Measurements from ENCODE around the gene MMP19.
A peak's percentile ranks its signal among the peaks of the same experiment; 100 is the strongest.

MMP19 gene

GRCh38 chr12:55822228-55822627, 20.5 kb downstream of the MMP19 start:
- Histone ChIP-seq H3K36me3 (replicated peaks; ENCODE audit: low read depth, low read length) (peaks cover 51% of the 10 kb centered on the region), H3K9ac (ENCODE audit: low read length) (no peak overlapping the region), H2AFZ (ENCODE audit: low read depth, low read length) (no peak overlapping the region), H3K4me3 (ENCODE audit: low read length) (no peak overlapping the region), H3K9me3 (ENCODE audit: insufficient read depth, low read length) (no peaks in the 10 kb centered on the region), H3K4me2 (ENCODE audit: low read length) (no peak overlapping the region), H3K4me1 (ENCODE audit: low read length) (peaks cover 9% of the 10 kb centered on the region), H3K27ac (ENCODE audit: low read length) (no peak overlapping the region), H3K27me3 (ENCODE audit: low read depth, low read length) (no peaks in the 10 kb centered on the region), H4K20me1 (ENCODE audit: insufficient read depth, low read length) (no peaks in the 10 kb centered on the region; the same call in 1 of the 2 replicates), H3K79me2 (ENCODE audit: low read length) (peaks cover 44% of the 10 kb centered on the region)
- peak; percentile 37 for TF ChIP-seq CTCF (IDR thresholded peaks at IDR 0.05; ENCODE audit: low read depth, low read length)
- TF ChIP-seq EZH2phosphoT487 (IDR thresholded peaks at IDR 0.05; ENCODE audit: low read depth): no peak

- no peak overlapping the region for H3K4me3 ChIP-seq (ENCODE audit: low read length)
- peaks cover 16% of the 10 kb centered on the region for H3K4me1 ChIP-seq (ENCODE audit: low read length)
- TF ChIP-seq EZH2phosphoT487 (IDR thresholded peaks at IDR 0.05; ENCODE audit: low read depth): no peak
- peak; percentile 17 for TF ChIP-seq CTCF (IDR thresholded peaks at IDR 0.05; ENCODE audit: low read depth, low read length)
- no peak overlapping the region for H3K9ac ChIP-seq (ENCODE audit: low read length)
- no peak overlapping the region for H2AFZ ChIP-seq (ENCODE audit: low read depth, low read length)
- no peaks in the 10 kb centered on the region for H3K27me3 ChIP-seq (ENCODE audit: low read depth, low read length)
- H3K79me2 ChIP-seq (ENCODE audit: low read length): peaks cover 45% of the 10 kb centered on the region
- no peak overlapping the region for H3K27ac ChIP-seq (ENCODE audit: low read length)
- H3K36me3 ChIP-seq (replicated peaks; ENCODE audit: low read depth, low read length): peaks cover 46% of the 10 kb centered on the region
- no peak overlapping the region for H3K4me2 ChIP-seq (ENCODE audit: low read length)
- no peaks in the 10 kb centered on the region for H3K9me3 ChIP-seq (ENCODE audit: insufficient read depth, low read length)
- no peaks in the 10 kb centered on the region; the same call in 1 of the 2 replicates for H4K20me1 ChIP-seq (ENCODE audit: insufficient read depth, low read length)
Measured at GRCh38 chr12:55820679-55821078, 22.1 kb downstream of the MMP19 start.

GRCh38 chr12:55818886-55819285, 23.9 kb downstream of the MMP19 start:
- H3K4me1 ChIP-seq (ENCODE audit: low read length): peaks cover 17% of the 10 kb centered on the region
- H3K4me2 ChIP-seq (ENCODE audit: low read length): peak overlapping the region; percentile 99
- H3K27me3 ChIP-seq (ENCODE audit: low read depth, low read length): no peaks in the 10 kb centered on the region
- peaks cover 50% of the 10 kb centered on the region for H3K36me3 ChIP-seq (replicated peaks; ENCODE audit: low read depth, low read length)
- peak overlapping the region; percentile 99 for H3K4me3 ChIP-seq (ENCODE audit: low read length)
- TF ChIP-seq CTCF (IDR thresholded peaks at IDR 0.05; ENCODE audit: low read depth, low read length) (no peak), EZH2phosphoT487 (IDR thresholded peaks at IDR 0.05; ENCODE audit: low read depth) (no peak)
- peak overlapping the region; percentile 91 for H3K9ac ChIP-seq (ENCODE audit: low read length)
- no peaks in the 10 kb centered on the region for H3K9me3 ChIP-seq (ENCODE audit: insufficient read depth, low read length)
- no peak overlapping the region for H2AFZ ChIP-seq (ENCODE audit: low read depth, low read length)
- peaks cover 54% of the 10 kb centered on the region for H3K79me2 ChIP-seq (ENCODE audit: low read length)
- peaks cover 2% of the 10 kb centered on the region for H4K20me1 ChIP-seq (ENCODE audit: insufficient read depth, low read length)
- H3K27ac ChIP-seq (ENCODE audit: low read length): no peak overlapping the region

GRCh38 chr12:55818140-55818728, 24.5 kb downstream of the MMP19 start:
- Histone ChIP-seq H3K79me2 (ENCODE audit: low read length) (peaks cover 60% of the 10 kb centered on the region), H3K4me2 (ENCODE audit: low read length) (peak overlapping the region; percentile 99), H3K27ac (ENCODE audit: low read length) (peak overlapping the region; percentile 48), H2AFZ (ENCODE audit: low read depth, low read length) (peak overlapping the region; percentile 85), H3K9me3 (ENCODE audit: insufficient read depth, low read length) (no peaks in the 10 kb centered on the region), H3K36me3 (replicated peaks; ENCODE audit: low read depth, low read length) (peaks cover 54% of the 10 kb centered on the region), H3K9ac (ENCODE audit: low read length) (peak overlapping the region; percentile 91), H3K27me3 (ENCODE audit: low read depth, low read length) (no peaks in the 10 kb centered on the region), H3K4me3 (ENCODE audit: low read length) (peak overlapping the region; percentile 99), H4K20me1 (ENCODE audit: insufficient read depth, low read length) (peaks cover 5% of the 10 kb centered on the region), H3K4me1 (ENCODE audit: low read length) (peaks cover 17% of the 10 kb centered on the region)
- TF ChIP-seq EZH2phosphoT487 (IDR thresholded peaks at IDR 0.05; ENCODE audit: low read depth): no peak
- no peak for TF ChIP-seq CTCF (IDR thresholded peaks at IDR 0.05; ENCODE audit: low read depth, low read length)

Data from OCI-LY3 (cell line).